B cell (primary cell): ENCODE data around the gene NIPAL3. TPM values are rescaled to one million over a fixed set of nuclear protein-coding genes. Genes with fewer than 3 reads are reported as not detected.
A peak's percentile ranks its signal among the peaks of the same experiment; 100 is the strongest.

Experiments used
- ATAC-seq: fragments of 200-7000 bp; cut with Tn5 transposase; one replicate; pipeline ENCODE4 v1.10.0; 2021; ENCODE audit warnings: low read depth, mild to moderate bottlenecking, moderate number of reproducible peaks, moderate library complexity
- CTCF ChIA-PET: fragments of 350-600 bp; sonication (Branson Sonifier 250); formaldehyde crosslinking; loops from one replicate; lab custom pipeline; 2021; ENCODE audit warnings: antibody characterized with exemption, inconsistent platforms; lab: Charles Lee
- POLR2A ChIA-PET: fragments of 350-600 bp; sonication (Branson Sonifier 250); formaldehyde crosslinking; loops from one replicate; lab custom pipeline; 2021; ENCODE audit warnings: antibody characterized with exemption; lab: Charles Lee
- DNase-seq: peaks from one replicate; pipeline ENCODE4 v3.0.0; 2013
- H2AFZ ChIP-seq: 2 replicates; pipeline ENCODE4 v1.6.1; 2012; ENCODE audit warnings: mild to moderate bottlenecking, low read depth, low read length; ENCODE audit not compliant: insufficient read depth, poor library complexity, severe bottlenecking
- H3K27ac ChIP-seq, 2 donors: 1 replicate in 1 of 2; 2 replicates in 1 of 2; pipeline ENCODE4 v1.5.1; 2012 to 2013; ENCODE audit warnings: low read length in 2 of 2, mild to moderate bottlenecking in 2 of 2, moderate library complexity in 1 of 2
- H3K27me3 ChIP-seq, 4 experiments: fragments of 200-600 bp in 1 of 4; sonication (generic) in 1 of 4; replicated peaks in 1 of 4; 1 replicate in 2 of 4; 2 replicates in 2 of 4; pipeline versions ENCODE4 v1.6.1 to v1.7.0; 2013 to 2016; ENCODE audit warnings: low read length in 3 of 4, mild to moderate bottlenecking in 2 of 4, mixed read lengths in 1 of 4, moderate library complexity in 1 of 4; ENCODE audit not compliant: insufficient read depth in 4 of 4, control insufficient read depth in 3 of 4; ENCODE audit errors: control extremely low read depth in 1 of 4
- H3K36me3 ChIP-seq, 2 experiments: replicated peaks in 1 of 2; 1 replicate in 1 of 2; 2 replicates in 1 of 2; pipeline versions ENCODE4 v1.6.1 to v1.7.1; 2013; ENCODE audit warnings: low read length in 1 of 2; ENCODE audit not compliant: insufficient read depth in 2 of 2, control insufficient read depth in 1 of 2; ENCODE audit errors: control extremely low read depth in 1 of 2, extremely low read depth in 1 of 2
- H3K4me1 ChIP-seq, 2 donors: fragments of 200-600 bp in 1 of 2; sonication (generic) in 1 of 2; 1 replicate in 1 of 2; 2 replicates in 1 of 2; pipeline versions ENCODE4 v1.5.1 to v1.6.1; 2013 to 2017; ENCODE audit warnings: low read length in 2 of 2; ENCODE audit not compliant: control insufficient read depth in 2 of 2, insufficient read depth in 2 of 2
- H3K4me2 ChIP-seq: replicated peaks from 2 replicates; pipeline ENCODE3; 2012; ENCODE audit warnings: mild to moderate bottlenecking, low read depth, low read length; ENCODE audit not compliant: poor library complexity, severe bottlenecking
- H3K4me3 ChIP-seq, 5 experiments: fragments of 200-600 bp in 1 of 5; sonication (generic) in 1 of 5; 1 replicate in 3 of 5; 2 replicates in 2 of 5; pipeline versions ENCODE4 v1.5.1 to v1.7.0; 2011 to 2016; ENCODE audit warnings: low read length in 4 of 5, mild to moderate bottlenecking in 4 of 5, low read depth in 2 of 5, control low read depth in 1 of 5, moderate library complexity in 1 of 5; ENCODE audit not compliant: insufficient read depth in 1 of 5; ENCODE audit errors: control extremely low read depth in 1 of 5, extremely low read depth in 1 of 5
- H3K79me2 ChIP-seq: fragments of 200-600 bp; sonication (generic); one replicate; pipeline ENCODE4 v1.6.0; 2016; ENCODE audit warnings: low read length; ENCODE audit not compliant: control insufficient read depth, insufficient read depth
- H3K9ac ChIP-seq: fragments of 200-600 bp; sonication (generic); 2 replicates; pipeline ENCODE4 v1.6.1; 2017; ENCODE audit warnings: mild to moderate bottlenecking, low read length, moderate library complexity
- H3K9me3 ChIP-seq, 3 donors: one replicate each; pipeline versions ENCODE4 v1.6.1 to v1.7.1; 2013; ENCODE audit warnings: low read length in 2 of 3; ENCODE audit not compliant: control insufficient read depth in 2 of 3, insufficient read depth in 1 of 3; ENCODE audit errors: control extremely low read depth in 1 of 3
- H4K20me1 ChIP-seq: 2 replicates; pipeline ENCODE4 v1.6.0; 2012; ENCODE audit warnings: mild to moderate bottlenecking, low read length; ENCODE audit not compliant: insufficient read depth, control insufficient read depth, poor library complexity, severe bottlenecking
- H3K27ac Mint-ChIP-seq: one replicate; pipeline ENCODE4 v1.8.0; 2021; ENCODE audit warnings: mixed read lengths
- H3K27me3 Mint-ChIP-seq: one replicate; pipeline ENCODE4 v1.8.0; 2021; ENCODE audit warnings: mixed read lengths
- H3K4me1 Mint-ChIP-seq: one replicate; pipeline ENCODE4 v1.8.0; 2021; ENCODE audit warnings: mixed read lengths
- H3K4me3 Mint-ChIP-seq: one replicate; pipeline ENCODE4 v1.8.0; 2021; ENCODE audit warnings: mixed read lengths
- H3K9me3 Mint-ChIP-seq: one replicate; pipeline ENCODE4 v1.8.0; 2022; ENCODE audit warnings: mixed read lengths; ENCODE audit not compliant: insufficient read depth
- EZH2 ChIP-seq: IDR thresholded peaks from 2 replicates; pipeline ENCODE4 v1.6.1; 2012; ENCODE audit warnings: borderline replicate concordance, low read depth, mild to moderate bottlenecking, moderate library complexity, low read length; ENCODE audit not compliant: insufficient read depth, poor library complexity, severe bottlenecking
- WGBS: methylation state at CpG from one replicate; pipeline ENCODE4 v1.1.5; 2013; ENCODE audit warnings: missing lambda C conversion rate; ENCODE audit not compliant: insufficient coverage; 5-methylcytosine and 5-hydroxymethylcytosine counted together
- intact Hi-C: fragments of 100-400 bp; cut with micrococcal nuclease; formaldehyde crosslinking; loops from one replicate; pipeline ENCODE4 v1.10.0; 2022
- polyA plus RNA-seq: library from polyadenylated mRNA; depleted of rRNA; stranded (reverse); fragments of >200 nt; gene quantifications from 2 replicates; pipeline ENCODE4 v1.2.3, GENCODE V29; 2012
- total RNA-seq, 2 donors: library from RNA; stranded (reverse); fragments of 120-200 nt in 1 of 2; gene quantifications; 1 replicate in 1 of 2; 2 replicates in 1 of 2; pipeline versions ENCODE4 v1.2.3 to v1.2.4, GENCODE V29; 2013 to 2022
- TF ChIP-seq, protein P1 (sequence below): fragments of 200-600 bp; IDR thresholded peaks from one replicate; pipeline ENCODE4 v1.8.0; 2022; ENCODE audit warnings: antibody characterized with exemption, mild to moderate bottlenecking

The NIPAL3 gene
- total and polyA plus RNA-seq, 2 donors (not counting 1 experiment from before 2014, with no cell fraction given): 23.8 to 31.6 TPM

DNA sequence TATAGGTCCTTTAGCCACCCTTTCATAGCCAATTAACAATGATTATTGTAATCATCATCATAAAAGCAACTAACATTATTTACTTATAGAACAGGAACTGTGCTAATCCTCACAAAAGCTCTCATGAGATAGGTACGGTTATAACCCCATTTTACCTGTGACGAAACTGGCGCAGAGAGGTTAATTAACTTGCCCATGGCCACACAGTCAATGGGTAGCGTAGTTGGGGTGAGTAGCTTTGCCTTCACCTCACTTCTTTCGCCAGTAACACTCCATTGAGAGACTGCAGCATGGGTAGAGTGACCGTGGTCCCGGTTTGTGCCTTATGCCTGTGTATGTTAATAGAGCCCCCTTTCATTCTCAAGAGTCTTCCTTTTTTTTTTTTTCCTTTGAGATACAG lies 10.3 kb downstream of the NIPAL3 start:
- Histone ChIP-seq H2AFZ (no peak overlapping the region), H3K4me3 (no peak overlapping the region), H3K27me3 (no peaks in the 10 kb centered on the region), H3K4me1 (no peaks in the 10 kb centered on the region), H3K27ac (no peak overlapping the region), H3K79me2 (peaks cover 61% of the 10 kb centered on the region), H3K9me3 (no peaks in the 10 kb centered on the region), H3K4me2 (no peak overlapping the region), H3K9ac (no peak overlapping the region), H3K36me3 (peaks cover 1 to 48% of the 10 kb centered on the region in 2 experiments), H4K20me1 (peaks cover 30% of the 10 kb centered on the region)
- H3K27me3 Mint-ChIP-seq: no peaks in the 10 kb centered on the region
- ATAC-seq (no peak), DNase-seq (no peak)
- peak overlapping the region; percentile 41 for H3K27ac Mint-ChIP-seq
- no peak overlapping the region for H3K4me3 Mint-ChIP-seq
- TF ChIP-seq, protein P1, sequence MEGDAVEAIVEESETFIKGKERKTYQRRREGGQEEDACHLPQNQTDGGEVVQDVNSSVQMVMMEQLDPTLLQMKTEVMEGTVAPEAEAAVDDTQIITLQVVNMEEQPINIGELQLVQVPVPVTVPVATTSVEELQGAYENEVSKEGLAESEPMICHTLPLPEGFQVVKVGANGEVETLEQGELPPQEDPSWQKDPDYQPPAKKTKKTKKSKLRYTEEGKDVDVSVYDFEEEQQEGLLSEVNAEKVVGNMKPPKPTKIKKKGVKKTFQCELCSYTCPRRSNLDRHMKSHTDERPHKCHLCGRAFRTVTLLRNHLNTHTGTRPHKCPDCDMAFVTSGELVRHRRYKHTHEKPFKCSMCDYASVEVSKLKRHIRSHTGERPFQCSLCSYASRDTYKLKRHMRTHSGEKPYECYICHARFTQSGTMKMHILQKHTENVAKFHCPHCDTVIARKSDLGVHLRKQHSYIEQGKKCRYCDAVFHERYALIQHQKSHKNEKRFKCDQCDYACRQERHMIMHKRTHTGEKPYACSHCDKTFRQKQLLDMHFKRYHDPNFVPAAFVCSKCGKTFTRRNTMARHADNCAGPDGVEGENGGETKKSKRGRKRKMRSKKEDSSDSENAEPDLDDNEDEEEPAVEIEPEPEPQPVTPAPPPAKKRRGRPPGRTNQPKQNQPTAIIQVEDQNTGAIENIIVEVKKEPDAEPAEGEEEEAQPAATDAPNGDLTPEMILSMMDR: no peak
- TF ChIP-seq EZH2: no peak
- intact Hi-C loops: no loop called here
- 100% methylated on average over 3 of the region's 7 CpGs for WGBS
- no peaks in the 10 kb centered on the region for H3K9me3 Mint-ChIP-seq
- ChIA-PET POLR2A (interaction anchor here (1.7 kb wide), 1 partner anchor 9 kb away, joined by 9 read pairs; no protein-coding TSS in a partner anchor), CTCF (interaction anchor here (1.1 to 3.4 kb wide), 2 partner anchors 10 to 227 kb away, joined by 5 to 20 read pairs; partner anchors contain the start of gene NIPAL3)
- peaks cover 5% of the 10 kb centered on the region for H3K4me1 Mint-ChIP-seq

DNA sequence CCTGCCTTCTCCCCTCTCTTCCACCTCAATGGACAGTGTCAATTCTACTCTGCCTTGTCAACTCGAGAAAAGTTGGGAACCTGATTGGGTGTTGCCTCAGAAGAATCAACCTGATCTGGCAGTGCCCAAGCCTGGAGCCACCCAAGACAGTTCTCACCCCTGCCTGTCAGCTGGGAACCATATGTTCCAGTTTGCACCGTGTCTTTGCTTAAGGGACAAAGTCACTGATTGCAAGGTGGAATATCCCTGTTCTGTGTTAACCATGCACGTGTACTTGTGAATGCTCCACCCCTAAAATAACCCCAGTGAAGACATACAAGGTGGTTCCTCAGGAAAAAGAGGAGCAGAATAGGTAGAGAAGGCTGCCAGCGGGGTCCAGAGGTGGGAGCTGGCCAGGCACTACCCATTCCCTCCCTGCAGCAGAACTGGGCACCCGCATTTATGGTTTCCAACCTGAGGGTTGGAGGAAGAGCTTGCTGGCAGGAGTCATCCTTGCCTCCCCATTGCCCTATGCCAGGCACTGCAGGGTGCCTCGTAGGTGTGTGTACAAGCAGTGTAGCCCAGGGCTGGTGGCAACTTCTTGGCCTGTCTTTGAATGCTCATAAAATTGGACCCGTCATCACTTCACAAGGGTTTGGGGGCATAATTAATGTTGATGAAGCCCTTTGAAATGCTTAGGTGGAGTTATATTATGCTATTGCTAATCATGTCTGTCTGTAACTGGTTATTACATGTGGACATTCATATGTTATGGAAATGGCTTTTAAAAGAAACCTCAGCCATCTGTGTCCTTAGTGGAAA lies 11.3 kb downstream of the NIPAL3 start:
- H3K27ac Mint-ChIP-seq: no peak overlapping the region
- H3K27me3 Mint-ChIP-seq: no peaks in the 10 kb centered on the region
- WGBS: 98% methylated on average over 6 of the region's 7 CpGs
- H2AFZ ChIP-seq: no peak overlapping the region
- no peak overlapping the region for H3K4me3 ChIP-seq
- ChIA-PET POLR2A (interaction anchor here (1.7 kb wide), 1 partner anchor 10 kb away, joined by 9 read pairs; no protein-coding TSS in a partner anchor), CTCF (interaction anchor here (0.8 kb wide), 1 partner anchor 10 kb away, joined by 3 read pairs; no protein-coding TSS in a partner anchor)
- no peak overlapping the region for H3K27ac ChIP-seq
- DNase-seq (no peak), ATAC-seq (no peak)
- H3K4me1 Mint-ChIP-seq: peaks cover 5% of the 10 kb centered on the region
- peaks cover 54% of the 10 kb centered on the region for H3K79me2 ChIP-seq
- H3K36me3 ChIP-seq: peaks cover 0 to 45% of the 10 kb centered on the region in 2 experiments
- H3K9me3 ChIP-seq: no peaks in the 10 kb centered on the region
- no peak overlapping the region for H3K9ac ChIP-seq
- no peaks in the 10 kb centered on the region for H3K27me3 ChIP-seq
- H3K4me2 ChIP-seq: no peak overlapping the region
- intact Hi-C loops: no loop called here
- TF ChIP-seq, protein P1: no peak
- TF ChIP-seq EZH2: no peak
- H3K4me3 Mint-ChIP-seq: no peak overlapping the region
- no peaks in the 10 kb centered on the region for H3K4me1 ChIP-seq
- peaks cover 35% of the 10 kb centered on the region for H4K20me1 ChIP-seq
- no peaks in the 10 kb centered on the region for H3K9me3 Mint-ChIP-seq
